SJSA1 (cell line): Measurements from ENCODE around the gene GNG12. TPM values are rescaled to one million over a fixed set of nuclear protein-coding genes. Genes with fewer than 3 reads are reported as not detected.

ENCODE experiments used
- DNase-seq, 2 experiments: peaks; one replicate each; pipeline ENCODE4 v3.0.0-alpha.2; 2015 to 2020; ENCODE audit warnings: low spot score in 2 of 2, low read depth in 1 of 2
- H3K27ac ChIP-seq: fragments of 250-450 bp; sonication (Bioruptor Pico); 2 replicates; pipeline ENCODE4 v1.5.1; 2020; ENCODE audit warnings: mild to moderate bottlenecking, moderate library complexity
- H3K27me3 ChIP-seq: fragments of 250-450 bp; sonication (Bioruptor Pico); replicated peaks from 2 replicates; pipeline ENCODE4 v1.5.1; 2020; ENCODE audit warnings: mild to moderate bottlenecking, moderate library complexity
- H3K36me3 ChIP-seq: fragments of 250-450 bp; sonication (Bioruptor Pico); 2 replicates; pipeline ENCODE4 v1.5.1; 2020; ENCODE audit warnings: mild to moderate bottlenecking
- H3K4me1 ChIP-seq: fragments of 250-450 bp; sonication (Bioruptor Pico); replicated peaks from 2 replicates; pipeline ENCODE4 v1.6.1; 2021; ENCODE audit warnings: mild to moderate bottlenecking
- H3K4me3 ChIP-seq: fragments of 250-450 bp; sonication (Bioruptor Pico); 2 replicates; pipeline ENCODE4 v1.5.1; 2020; ENCODE audit warnings: mild to moderate bottlenecking
- H3K9me3 ChIP-seq: fragments of 250-450 bp; sonication (Bioruptor Pico); replicated peaks from 2 replicates; pipeline ENCODE4 v1.5.1; 2020; ENCODE audit warnings: mild to moderate bottlenecking
- total RNA-seq: library from RNA; depleted of rRNA; stranded (reverse); fragments of >200 nt; shearing (Covaris generic); gene quantifications from 2 replicates; pipeline ENCODE4 v1.2.3, GENCODE V29; 2014

Gene GNG12
- total RNA-seq, 1 experiment from 2014 or later, result 330 TPM

DNA sequence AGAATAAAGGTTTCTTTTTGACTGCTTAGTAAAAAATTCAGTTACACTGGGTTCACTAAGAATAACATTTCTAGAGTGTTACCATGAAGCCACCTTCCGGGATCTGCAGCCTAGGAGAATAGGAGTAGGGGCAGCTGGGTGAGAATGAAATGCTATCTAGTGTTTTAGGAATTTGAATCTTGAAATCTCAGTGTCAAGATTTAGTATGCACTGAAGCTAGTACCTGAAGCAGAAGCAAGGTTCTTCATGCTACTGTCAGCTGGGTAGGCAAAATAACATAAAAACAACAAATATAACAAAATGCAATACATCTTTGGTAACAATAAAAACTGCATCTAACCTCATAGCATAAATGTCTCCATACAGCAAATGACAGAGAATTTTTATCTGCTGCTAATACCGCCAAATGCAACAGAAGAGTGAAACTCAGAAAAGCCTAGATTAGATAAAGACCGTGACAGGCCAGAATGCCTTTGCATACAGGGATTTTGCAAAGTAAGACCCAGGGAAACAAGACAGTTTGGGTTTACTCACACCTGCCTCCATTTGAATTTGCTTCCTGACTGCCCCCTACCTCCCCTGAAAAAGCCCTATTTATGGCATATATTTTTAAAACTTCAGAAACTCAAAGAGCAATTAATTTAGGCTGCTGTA lies 90.1 kb downstream of the GNG12 start:
- DNase-seq, result no peak
- Histone ChIP-seq H3K4me3 (no peak overlapping the region), H3K4me1 (peaks cover 25% of the 10 kb centered on the region), H3K9me3 (no peaks in the 10 kb centered on the region), H3K27ac (no peak overlapping the region), H3K36me3 (peaks cover 21% of the 10 kb centered on the region), H3K27me3 (no peaks in the 10 kb centered on the region)

DNA sequence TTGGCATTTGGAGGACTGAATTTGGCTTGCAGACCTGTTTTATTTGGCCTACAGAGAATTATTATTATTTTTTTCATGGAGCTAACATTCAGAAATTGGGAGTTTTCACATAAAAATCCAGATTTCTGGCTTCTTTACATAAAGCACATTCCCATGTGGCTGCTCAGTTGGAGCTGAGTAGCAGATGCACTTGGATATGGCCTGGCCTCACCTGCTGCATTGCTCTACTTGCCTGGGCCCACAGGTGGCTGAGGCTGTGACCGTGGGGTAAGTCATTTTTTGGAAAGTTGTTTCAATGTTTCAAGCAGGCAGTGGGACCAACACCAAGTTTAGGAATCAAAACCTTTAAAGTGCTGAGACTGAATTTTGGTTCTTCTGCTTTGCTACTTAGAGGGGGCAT lies 91.5 kb downstream of the GNG12 start:
- Histone ChIP-seq H3K27me3 (no peaks in the 10 kb centered on the region), H3K9me3 (no peaks in the 10 kb centered on the region), H3K4me1 (peaks cover 17% of the 10 kb centered on the region), H3K36me3 (peaks cover 21% of the 10 kb centered on the region), H3K27ac (no peak overlapping the region), H3K4me3 (no peak overlapping the region)
- DNase-seq, result no peak

DNA sequence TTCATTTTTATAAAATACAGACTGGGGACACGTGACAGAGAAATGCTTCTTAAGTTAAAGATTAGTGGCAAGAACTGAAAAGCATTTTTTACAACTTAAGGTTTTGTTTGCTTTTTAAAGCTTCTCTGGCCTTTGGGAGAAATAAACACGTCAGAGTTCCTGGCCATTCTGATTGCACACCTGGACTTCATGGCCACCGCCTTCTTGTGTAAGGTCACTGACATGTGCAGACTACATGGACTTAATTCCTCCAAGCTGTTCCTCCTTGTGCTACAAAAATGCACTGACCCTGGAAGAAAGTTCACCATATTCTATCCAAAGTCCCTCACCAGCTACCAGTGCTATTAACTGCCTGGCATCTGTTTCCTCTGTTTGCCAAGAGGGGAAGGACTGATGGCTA lies 92.1 kb downstream of the GNG12 start:
- Histone ChIP-seq H3K4me3 (no peak overlapping the region), H3K9me3 (no peaks in the 10 kb centered on the region), H3K27ac (no peak overlapping the region), H3K27me3 (no peaks in the 10 kb centered on the region), H3K36me3 (peaks cover 21% of the 10 kb centered on the region), H3K4me1 (peaks cover 17% of the 10 kb centered on the region)
- DNase-seq, result no peak

DNA sequence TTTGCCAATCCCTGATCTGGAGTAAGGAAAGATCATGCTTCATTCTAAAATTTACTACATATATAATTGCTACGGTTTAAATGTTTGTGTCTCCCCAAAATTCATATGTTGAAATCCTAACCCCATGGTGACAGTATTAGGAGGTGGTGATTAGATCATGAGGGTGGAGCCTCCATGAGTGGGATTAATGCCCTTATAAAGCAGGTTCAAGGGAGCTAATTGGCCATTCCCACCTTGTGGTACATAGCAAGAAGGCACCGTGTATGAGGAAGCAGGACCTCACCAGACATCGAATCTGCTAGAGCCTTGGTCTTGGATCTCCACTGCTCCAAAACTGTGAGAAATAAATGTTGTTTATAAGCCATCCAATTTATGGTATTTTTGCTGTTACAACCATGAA lies 92.7 kb downstream of the GNG12 start:
- H3K4me1 ChIP-seq, result peaks cover 18% of the 10 kb centered on the region
- H3K4me3 ChIP-seq, result no peak overlapping the region
- no peaks in the 10 kb centered on the region for H3K27me3 ChIP-seq
- H3K27ac ChIP-seq, result no peak overlapping the region
- peaks cover 21% of the 10 kb centered on the region for H3K36me3 ChIP-seq
- DNase-seq, result no peak
- H3K9me3 ChIP-seq, result no peaks in the 10 kb centered on the region

- Histone ChIP-seq H3K4me1 (peaks cover 30% of the 10 kb centered on the region), H3K4me3 (no peak overlapping the region), H3K27ac (no peak overlapping the region), H3K27me3 (no peaks in the 10 kb centered on the region), H3K9me3 (no peaks in the 10 kb centered on the region), H3K36me3 (peaks cover 14% of the 10 kb centered on the region; the same call in 1 of the 2 replicates)
- DNase-seq, result no peak
Measured at GRCh38 chr1:67739361-67739760, 93.9 kb downstream of the GNG12 start.

DNA sequence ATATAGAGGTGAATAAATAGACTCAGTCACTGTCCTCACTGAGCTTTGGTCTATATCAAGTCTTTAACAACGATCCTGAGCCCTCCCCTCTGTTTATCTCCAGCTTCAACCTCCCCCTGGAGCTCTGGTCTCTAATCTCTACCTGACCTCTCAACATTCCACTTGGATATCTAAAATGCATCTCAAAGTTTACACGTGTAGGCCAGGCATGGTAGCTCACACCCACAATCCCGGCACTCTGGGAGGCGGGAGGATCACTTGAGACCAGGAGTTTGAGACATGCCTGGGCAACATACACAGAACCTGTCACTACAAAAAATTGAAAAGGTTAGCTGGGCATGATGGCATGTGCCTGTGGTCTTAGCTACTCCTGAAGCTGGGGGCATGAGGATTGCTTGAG lies 94.9 kb downstream of the GNG12 start:
- DNase-seq, result no peak
- Histone ChIP-seq H3K4me3 (no peak overlapping the region), H3K4me1 (peaks cover 39% of the 10 kb centered on the region), H3K36me3 (peaks cover 17% of the 10 kb centered on the region; the same call in 1 of the 2 replicates), H3K27me3 (no peaks in the 10 kb centered on the region), H3K27ac (no peak overlapping the region), H3K9me3 (no peaks in the 10 kb centered on the region)

DNA sequence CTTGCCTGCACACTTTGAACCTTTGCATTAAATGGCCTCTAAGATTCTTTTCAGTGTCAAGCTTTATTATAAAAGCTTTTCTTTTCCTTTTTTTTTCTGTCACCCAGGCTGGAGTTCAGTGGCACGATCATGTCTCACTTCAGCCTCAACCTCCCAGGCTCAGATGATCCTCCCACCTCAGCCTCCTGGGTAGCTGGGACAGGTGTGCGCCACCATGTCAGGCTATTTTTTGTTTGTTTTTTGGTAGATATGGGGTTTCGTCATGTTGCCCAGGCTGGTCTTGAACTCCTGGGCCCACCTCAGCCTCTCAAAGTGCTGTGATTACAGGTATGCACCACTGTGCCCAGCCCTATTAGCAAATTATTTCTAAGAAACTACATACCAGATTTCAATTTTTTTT lies 95.4 kb downstream of the GNG12 start:
- DNase-seq, result no peak
- H3K27me3 ChIP-seq, result no peaks in the 10 kb centered on the region
- peaks cover 45% of the 10 kb centered on the region for H3K4me1 ChIP-seq
- no peak overlapping the region for H3K27ac ChIP-seq
- peaks cover 13% of the 10 kb centered on the region; the same call in 1 of the 2 replicates for H3K36me3 ChIP-seq
- H3K9me3 ChIP-seq, result no peaks in the 10 kb centered on the region
- H3K4me3 ChIP-seq, result no peak overlapping the region

DNA sequence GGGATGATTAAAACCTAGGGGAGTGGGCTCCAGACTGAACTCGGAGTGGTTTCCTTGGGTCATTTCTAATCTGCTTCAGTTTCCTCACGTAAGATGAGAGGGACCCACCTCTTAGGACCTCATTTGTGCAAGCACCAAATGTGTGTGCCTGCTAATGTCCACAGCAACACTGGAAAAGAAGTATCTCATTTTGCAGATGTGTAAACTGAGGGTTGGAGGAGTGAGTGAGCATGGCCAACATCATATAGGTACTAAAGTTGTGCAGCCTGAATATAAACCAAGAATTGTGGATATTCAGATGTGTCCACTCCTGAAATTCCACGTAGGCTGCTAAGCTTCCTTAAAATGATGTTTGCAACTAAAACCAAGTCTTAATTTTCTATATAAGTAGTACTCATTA lies 96.5 kb downstream of the GNG12 start:
- Histone ChIP-seq H3K27ac (peak overlapping the region; percentile 63), H3K9me3 (no peaks in the 10 kb centered on the region), H3K27me3 (no peaks in the 10 kb centered on the region), H3K4me3 (no peak overlapping the region), H3K4me1 (peaks cover 53% of the 10 kb centered on the region), H3K36me3 (peaks cover 13% of the 10 kb centered on the region; the same call in 1 of the 2 replicates)
- DNase-seq, result no peak

- peak; percentile 91 to 93 for DNase-seq
- H3K27ac ChIP-seq, result peak overlapping the region; percentile 63
- H3K9me3 ChIP-seq, result no peaks in the 10 kb centered on the region
- no peaks in the 10 kb centered on the region for H3K27me3 ChIP-seq
- peaks cover 10% of the 10 kb centered on the region; the same call in 1 of the 2 replicates for H3K36me3 ChIP-seq
- H3K4me3 ChIP-seq, result 0 out of 2 replicates have a peak overlapping the region, but pooled peaks have one; percentile 8
- H3K4me1 ChIP-seq, result peaks cover 53% of the 10 kb centered on the region
Measured at GRCh38 chr1:67735806-67736627, 97.2 kb downstream of the GNG12 start.

GRCh38 chr1:67735206-67735605 lies 98.1 kb downstream of the GNG12 start:
- DNase-seq, result no peak
- Histone ChIP-seq H3K9me3 (no peaks in the 10 kb centered on the region), H3K27ac (peak overlapping the region; percentile 63), H3K27me3 (no peaks in the 10 kb centered on the region), H3K4me1 (peaks cover 53% of the 10 kb centered on the region), H3K36me3 (peaks cover 10% of the 10 kb centered on the region; the same call in 1 of the 2 replicates), H3K4me3 (no peak overlapping the region)

- Histone ChIP-seq H3K4me3 (no peak overlapping the region), H3K36me3 (peaks cover 12% of the 10 kb centered on the region), H3K9me3 (no peaks in the 10 kb centered on the region), H3K4me1 (peaks cover 53% of the 10 kb centered on the region), H3K27ac (peak overlapping the region; percentile 8; the same call in 1 of the 2 replicates), H3K27me3 (no peaks in the 10 kb centered on the region)
- no peak for DNase-seq
Measured at GRCh38 chr1:67734323-67734690, 99.0 kb downstream of the GNG12 start.

GRCh38 chr1:67733681-67734322 lies 99.5 kb downstream of the GNG12 start:
- peaks cover 53% of the 10 kb centered on the region for H3K4me1 ChIP-seq
- DNase-seq, result peak; percentile 74 to 82
- peak overlapping the region; percentile 8; the same call in 1 of the 2 replicates for H3K27ac ChIP-seq
- H3K9me3 ChIP-seq, result no peaks in the 10 kb centered on the region
- peaks cover 9% of the 10 kb centered on the region for H3K36me3 ChIP-seq
- H3K27me3 ChIP-seq, result no peaks in the 10 kb centered on the region
- H3K4me3 ChIP-seq, result no peak overlapping the region

GRCh38 chr1:67732750-67733151 lies 100.5 kb downstream of the GNG12 start:
- H3K9me3 ChIP-seq, result no peaks in the 10 kb centered on the region
- H3K27me3 ChIP-seq, result no peaks in the 10 kb centered on the region
- H3K36me3 ChIP-seq, result peaks cover 9% of the 10 kb centered on the region
- H3K4me1 ChIP-seq, result peaks cover 53% of the 10 kb centered on the region
- DNase-seq, result no peak
- no peak overlapping the region for H3K27ac ChIP-seq
- no peak overlapping the region for H3K4me3 ChIP-seq

GRCh38 chr1:67731322-67731721 lies 101.9 kb downstream of the GNG12 start:
- DNase-seq, result no peak
- Histone ChIP-seq H3K27me3 (no peaks in the 10 kb centered on the region), H3K36me3 (peaks cover 18% of the 10 kb centered on the region), H3K27ac (no peak overlapping the region), H3K4me3 (no peak overlapping the region), H3K9me3 (no peaks in the 10 kb centered on the region), H3K4me1 (peaks cover 52% of the 10 kb centered on the region)
